HCT116 (cell line): ENCODE measurements around the gene USP21.

Experiments
- CEBPB ChIP-seq: IDR thresholded peaks from 2 replicates; pipeline ENCODE4 v1.6.1; 2012; ENCODE audit warnings: low read depth
- CTCF ChIP-seq, 3 experiments: fragments of 200-600 bp in 1 of 3; sonication (generic) in 1 of 3; IDR thresholded peaks in 2 of 3; conservative IDR thresholded peaks in 1 of 3; 2 replicates each; pipeline ENCODE4 v1.5.1; 2012 to 2017; ENCODE audit warnings: low read depth in 2 of 3, low read length in 2 of 3, antibody characterized with exemption in 1 of 3, borderline replicate concordance in 1 of 3, control low read depth in 1 of 3, mild to moderate bottlenecking in 1 of 3, mixed read lengths in 1 of 3, mixed run types in 1 of 3, moderate library complexity in 1 of 3; ENCODE audit not compliant: insufficient read depth in 1 of 3
- FOSL1 ChIP-seq: IDR thresholded peaks from 2 replicates; pipeline ENCODE4 v1.6.1; 2012; ENCODE audit warnings: low read depth
- POLR2A ChIP-seq: IDR thresholded peaks from 2 replicates; pipeline ENCODE4 v1.7.0; 2011; ENCODE audit warnings: borderline replicate concordance; ENCODE audit not compliant: insufficient read depth, insufficient read length; ENCODE audit errors: extremely low read depth
- POLR2AphosphoS5 ChIP-seq: IDR thresholded peaks from 2 replicates; pipeline ENCODE4 v1.6.1; 2011; ENCODE audit warnings: mild to moderate bottlenecking, low read depth, low read length, moderate library complexity
- ZNF274 ChIP-seq: fragments of 200-500 bp; sonication (Bioruptor generic); IDR thresholded peaks from 2 replicates; pipeline ENCODE4 v1.6.1; 2014; ENCODE audit warnings: mild to moderate bottlenecking, low read depth, low read length, inconsistent platforms
- TF ChIP-seq, protein P1 (sequence below): IDR thresholded peaks from 2 replicates; pipeline ENCODE4 v1.6.1; 2012; ENCODE audit warnings: low read depth

DNA sequence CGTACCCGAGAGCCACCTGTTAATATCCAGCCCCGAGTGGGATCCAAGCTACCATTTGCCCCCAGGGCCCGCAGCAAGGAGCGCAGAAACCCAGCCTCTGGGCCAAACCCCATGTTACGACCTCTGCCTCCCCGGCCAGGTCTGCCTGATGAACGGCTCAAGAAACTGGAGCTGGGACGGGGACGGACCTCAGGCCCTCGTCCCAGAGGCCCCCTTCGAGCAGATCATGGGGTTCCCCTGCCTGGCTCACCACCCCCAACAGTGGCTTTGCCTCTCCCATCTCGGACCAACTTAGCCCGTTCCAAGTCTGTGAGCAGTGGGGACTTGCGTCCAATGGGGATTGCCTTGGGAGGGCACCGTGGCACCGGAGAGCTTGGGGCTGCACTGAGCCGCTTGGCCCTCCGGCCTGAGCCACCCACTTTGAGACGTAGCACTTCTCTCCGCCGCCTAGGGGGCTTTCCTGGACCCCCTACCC lies 1.4 kb downstream of the USP21 start:
- no peak for TF ChIP-seq CTCF (IDR thresholded peaks at IDR 0.05 in 2 of 3, conservative IDR thresholded peaks at IDR 0.05 in 1 of 3; ENCODE audit: borderline replicate concordance in 1 of 3, insufficient read depth in 1 of 3, low read depth in 2 of 3, low read length in 2 of 3)
- no peak for TF ChIP-seq CEBPB
- no peak for TF ChIP-seq POLR2A
- TF ChIP-seq POLR2AphosphoS5: no peak
- no peak for TF ChIP-seq ZNF274
- TF ChIP-seq FOSL1: no peak
- TF ChIP-seq, protein P1, sequence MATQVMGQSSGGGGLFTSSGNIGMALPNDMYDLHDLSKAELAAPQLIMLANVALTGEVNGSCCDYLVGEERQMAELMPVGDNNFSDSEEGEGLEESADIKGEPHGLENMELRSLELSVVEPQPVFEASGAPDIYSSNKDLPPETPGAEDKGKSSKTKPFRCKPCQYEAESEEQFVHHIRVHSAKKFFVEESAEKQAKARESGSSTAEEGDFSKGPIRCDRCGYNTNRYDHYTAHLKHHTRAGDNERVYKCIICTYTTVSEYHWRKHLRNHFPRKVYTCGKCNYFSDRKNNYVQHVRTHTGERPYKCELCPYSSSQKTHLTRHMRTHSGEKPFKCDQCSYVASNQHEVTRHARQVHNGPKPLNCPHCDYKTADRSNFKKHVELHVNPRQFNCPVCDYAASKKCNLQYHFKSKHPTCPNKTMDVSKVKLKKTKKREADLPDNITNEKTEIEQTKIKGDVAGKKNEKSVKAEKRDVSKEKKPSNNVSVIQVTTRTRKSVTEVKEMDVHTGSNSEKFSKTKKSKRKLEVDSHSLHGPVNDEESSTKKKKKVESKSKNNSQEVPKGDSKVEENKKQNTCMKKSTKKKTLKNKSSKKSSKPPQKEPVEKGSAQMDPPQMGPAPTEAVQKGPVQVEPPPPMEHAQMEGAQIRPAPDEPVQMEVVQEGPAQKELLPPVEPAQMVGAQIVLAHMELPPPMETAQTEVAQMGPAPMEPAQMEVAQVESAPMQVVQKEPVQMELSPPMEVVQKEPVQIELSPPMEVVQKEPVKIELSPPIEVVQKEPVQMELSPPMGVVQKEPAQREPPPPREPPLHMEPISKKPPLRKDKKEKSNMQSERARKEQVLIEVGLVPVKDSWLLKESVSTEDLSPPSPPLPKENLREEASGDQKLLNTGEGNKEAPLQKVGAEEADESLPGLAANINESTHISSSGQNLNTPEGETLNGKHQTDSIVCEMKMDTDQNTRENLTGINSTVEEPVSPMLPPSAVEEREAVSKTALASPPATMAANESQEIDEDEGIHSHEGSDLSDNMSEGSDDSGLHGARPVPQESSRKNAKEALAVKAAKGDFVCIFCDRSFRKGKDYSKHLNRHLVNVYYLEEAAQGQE: no peak
